ENCODE results near the gene C1S.
"Not testable (repeated sequence)": the region's sequence is repeated elsewhere in the genome, so short reads cannot be mapped to it uniquely, and the experiment has no call there.

The C1S gene

GRCh38 chr12:7046383-7047105 is 14.0 kb upstream of the C1S start:
- DNase-seq (ENCODE audit: low read depth), result no peak
- TF ChIP-seq CTCF (IDR thresholded peaks at IDR 0.05; ENCODE audit: insufficient read depth, low read depth, low read length, missing control alignments), result no peak
- H3K4me3 ChIP-seq (ENCODE audit: low read length), result no peak overlapping the region

- DNase-seq (ENCODE audit: low read depth), result no peak
- H3K4me3 ChIP-seq (ENCODE audit: low read length), result no peak overlapping the region
- no peak for TF ChIP-seq CTCF (IDR thresholded peaks at IDR 0.05; ENCODE audit: insufficient read depth, low read depth, low read length, missing control alignments)
Observed at GRCh38 chr12:7047306-7047705, 13.2 kb upstream of the C1S start.

- H3K4me3 ChIP-seq (ENCODE audit: low read length); DNase-seq (ENCODE audit: low read depth): not testable (repeated sequence)
Observed at GRCh38 chr12:7049445-7049951, 11.0 kb upstream of the C1S start.

GRCh38 chr12:7049973-7050372 is 10.5 kb upstream of the C1S start:
- H3K4me3 ChIP-seq (ENCODE audit: low read length); DNase-seq (ENCODE audit: low read depth): not testable (repeated sequence)

GRCh38 chr12:7054925-7055324 is 5.6 kb upstream of the C1S start:
- DNase-seq (ENCODE audit: low read depth), result no peak
- TF ChIP-seq CTCF (IDR thresholded peaks at IDR 0.05; ENCODE audit: insufficient read depth, low read depth, low read length, missing control alignments), result no peak

GRCh38 chr12:7055736-7056135 is 4.8 kb upstream of the C1S start:
- not testable (repeated sequence) for DNase-seq (ENCODE audit: low read depth); H3K4me3 ChIP-seq (ENCODE audit: low read length)

More at GRCh38 chr12:7054925-7055324, 5.6 kb upstream of the C1S start:
- H3K4me3 ChIP-seq (ENCODE audit: low read length), result no peak overlapping the region

GRCh38 chr12:7058163-7058845 is 2.2 kb upstream of the C1S start:
- no peak for DNase-seq (ENCODE audit: low read depth)
- TF ChIP-seq CTCF (IDR thresholded peaks at IDR 0.05; ENCODE audit: insufficient read depth, low read depth, low read length, missing control alignments), result no peak
- H3K4me3 ChIP-seq (ENCODE audit: low read length), result no peak overlapping the region

- TF ChIP-seq CTCF (IDR thresholded peaks at IDR 0.05; ENCODE audit: insufficient read depth, low read depth, low read length, missing control alignments), result no peak
- DNase-seq (ENCODE audit: low read depth), result no peak
- no peak overlapping the region for H3K4me3 ChIP-seq (ENCODE audit: low read length)
Observed at GRCh38 chr12:7058850-7059395, 1.6 kb upstream of the C1S start.

All from epithelial cell of esophagus (primary cell).